22Rv1 (cell line): Measurements from ENCODE around the gene GIMAP2.

Source experiments
- H3K27ac ChIP-seq: fragments of 450-650 bp; 2 replicates; pipeline ENCODE4 v1.5.1; 2017
- ZFX ChIP-seq: fragments of 450-650 bp; IDR thresholded peaks from 2 replicates; pipeline ENCODE4 v1.6.1; 2017; ENCODE audit warnings: antibody characterized with exemption, borderline replicate concordance
- TF ChIP-seq, protein P1 (sequence below): fragments of 450-650 bp; IDR thresholded peaks from 2 replicates; pipeline ENCODE4 v1.5.1; 2017; ENCODE audit warnings: mild to moderate bottlenecking

The GIMAP2 gene

DNA sequence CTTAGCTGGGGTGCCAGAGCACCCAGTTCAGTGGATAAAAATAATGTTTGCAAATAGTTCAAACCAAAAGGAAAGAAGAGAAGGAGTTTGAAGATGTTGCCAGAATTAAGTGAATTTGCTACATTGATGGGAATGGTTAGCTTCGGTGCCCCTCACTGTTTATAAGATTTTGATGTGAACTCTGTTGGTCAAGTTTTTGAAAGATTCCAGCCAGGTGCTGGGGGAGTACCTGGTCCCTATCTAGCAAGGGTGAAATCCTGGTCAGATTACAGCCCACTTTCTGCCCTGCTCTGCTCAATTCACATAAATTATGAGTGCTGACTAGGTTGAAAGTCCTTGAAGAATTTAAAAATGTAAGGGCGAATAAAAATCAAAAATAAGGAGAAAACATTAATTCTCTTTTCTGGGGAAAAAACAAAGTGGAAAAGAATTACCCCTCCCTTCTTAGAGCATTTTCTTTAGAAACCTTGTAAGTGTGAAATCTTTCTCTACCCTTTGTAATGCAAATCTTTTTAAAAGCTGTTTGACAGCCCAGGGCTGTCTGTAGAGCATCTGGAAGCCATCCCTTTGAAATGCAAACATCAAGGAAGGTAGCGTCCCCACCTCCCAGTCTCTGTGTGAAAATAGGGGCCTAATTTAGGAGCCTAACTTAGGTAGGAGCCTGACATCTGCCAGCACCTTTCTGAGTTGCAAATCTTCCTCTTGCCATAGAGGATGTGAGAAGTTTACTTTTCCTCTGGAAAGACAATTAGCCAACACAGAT is 50.3 kb downstream of the GIMAP2 start:
- TF ChIP-seq ZFX = no peak
- TF ChIP-seq, protein P1, sequence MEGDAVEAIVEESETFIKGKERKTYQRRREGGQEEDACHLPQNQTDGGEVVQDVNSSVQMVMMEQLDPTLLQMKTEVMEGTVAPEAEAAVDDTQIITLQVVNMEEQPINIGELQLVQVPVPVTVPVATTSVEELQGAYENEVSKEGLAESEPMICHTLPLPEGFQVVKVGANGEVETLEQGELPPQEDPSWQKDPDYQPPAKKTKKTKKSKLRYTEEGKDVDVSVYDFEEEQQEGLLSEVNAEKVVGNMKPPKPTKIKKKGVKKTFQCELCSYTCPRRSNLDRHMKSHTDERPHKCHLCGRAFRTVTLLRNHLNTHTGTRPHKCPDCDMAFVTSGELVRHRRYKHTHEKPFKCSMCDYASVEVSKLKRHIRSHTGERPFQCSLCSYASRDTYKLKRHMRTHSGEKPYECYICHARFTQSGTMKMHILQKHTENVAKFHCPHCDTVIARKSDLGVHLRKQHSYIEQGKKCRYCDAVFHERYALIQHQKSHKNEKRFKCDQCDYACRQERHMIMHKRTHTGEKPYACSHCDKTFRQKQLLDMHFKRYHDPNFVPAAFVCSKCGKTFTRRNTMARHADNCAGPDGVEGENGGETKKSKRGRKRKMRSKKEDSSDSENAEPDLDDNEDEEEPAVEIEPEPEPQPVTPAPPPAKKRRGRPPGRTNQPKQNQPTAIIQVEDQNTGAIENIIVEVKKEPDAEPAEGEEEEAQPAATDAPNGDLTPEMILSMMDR = no peak

DNA sequence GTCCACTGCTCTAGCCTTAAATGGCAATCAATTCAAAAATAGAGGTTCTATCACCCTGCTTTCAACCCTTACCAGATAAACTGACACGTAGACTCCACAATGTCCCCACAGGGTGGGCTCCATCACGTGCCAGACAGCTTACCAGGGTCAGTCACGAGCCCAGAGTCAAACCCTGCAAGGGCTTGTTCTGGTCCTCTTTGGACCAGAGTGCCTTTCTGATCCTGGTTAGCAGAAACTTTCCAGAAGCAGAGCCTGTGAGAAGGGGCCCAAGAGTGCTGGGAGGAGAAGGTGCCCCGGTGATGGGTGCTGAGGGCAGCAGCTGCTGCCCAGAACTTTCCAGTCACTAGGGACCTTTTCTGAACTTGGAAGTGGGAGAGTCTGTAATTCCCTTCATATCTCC is 51.4 kb downstream of the GIMAP2 start:
- no peak for TF ChIP-seq ZFX
- TF ChIP-seq, protein P1 = no peak

More for the DNA sequence above, 50.3 kb downstream of the GIMAP2 start:
- no peak overlapping the region for H3K27ac ChIP-seq

GRCh38 chr7:150737265-150738055 is 52.0 kb downstream of the GIMAP2 start, which contains the start of gene GIMAP5:
Gene GIMAP5 (plus strand): TSS chr7:150737418. CDS start chr7:150740885, 3,467 bp downstream.
- TF ChIP-seq, protein P1 = no peak
- no peak for TF ChIP-seq ZFX
- no peak within 1 kb of the TSS for H3K27ac ChIP-seq

More for the DNA sequence above, 51.4 kb downstream of the GIMAP2 start:
- H3K27ac ChIP-seq = no peak overlapping the region

GRCh38 chr7:150738092-150738491 is 52.6 kb downstream of the GIMAP2 start:
- no peak overlapping the region for H3K27ac ChIP-seq
- TF ChIP-seq, protein P1 = no peak
- TF ChIP-seq ZFX = no peak

DNA sequence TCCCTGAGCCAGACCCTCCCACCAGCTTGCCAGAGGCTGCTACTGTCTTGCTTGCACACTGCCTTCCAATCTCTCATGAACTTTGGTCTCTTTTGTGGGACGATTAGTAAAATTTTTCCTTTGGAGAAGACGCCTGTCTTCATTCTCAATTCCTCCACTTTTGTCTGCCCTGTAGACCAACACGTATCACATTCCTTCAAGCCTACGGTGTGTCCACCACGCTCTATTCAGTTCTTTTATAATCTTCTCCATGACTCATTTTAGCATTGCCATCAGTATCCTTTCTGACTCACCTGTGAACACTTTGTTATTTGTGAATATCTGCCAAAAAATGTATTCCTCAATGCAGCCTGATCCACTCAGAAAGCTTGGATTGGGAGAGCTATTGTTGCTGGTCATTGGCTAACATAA is 53.1 kb downstream of the GIMAP2 start:
- TF ChIP-seq ZFX = no peak
- TF ChIP-seq, protein P1 = no peak
- H3K27ac ChIP-seq = no peak overlapping the region

DNA sequence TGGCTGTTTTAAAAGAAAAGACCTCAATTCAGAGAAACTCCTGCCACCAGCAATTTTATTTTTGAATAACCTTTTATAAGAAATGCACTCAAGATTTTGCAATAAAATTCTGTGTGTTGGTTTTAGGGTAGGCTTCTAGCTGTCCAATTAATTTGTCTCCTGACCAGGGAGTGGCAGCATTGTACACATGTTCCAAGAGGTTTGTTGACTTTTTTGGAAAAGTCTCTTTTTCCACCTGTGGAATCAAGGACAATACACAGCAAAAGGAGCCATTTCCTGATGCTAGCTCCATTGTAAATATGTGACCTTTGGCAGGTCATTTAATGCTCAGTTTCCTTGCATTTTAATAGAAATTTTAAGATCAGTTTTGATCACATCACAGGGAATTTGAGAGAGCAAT is 53.5 kb downstream of the GIMAP2 start:
- H3K27ac ChIP-seq = no peak overlapping the region
- TF ChIP-seq ZFX = no peak
- TF ChIP-seq, protein P1 = peak; percentile 36

DNA sequence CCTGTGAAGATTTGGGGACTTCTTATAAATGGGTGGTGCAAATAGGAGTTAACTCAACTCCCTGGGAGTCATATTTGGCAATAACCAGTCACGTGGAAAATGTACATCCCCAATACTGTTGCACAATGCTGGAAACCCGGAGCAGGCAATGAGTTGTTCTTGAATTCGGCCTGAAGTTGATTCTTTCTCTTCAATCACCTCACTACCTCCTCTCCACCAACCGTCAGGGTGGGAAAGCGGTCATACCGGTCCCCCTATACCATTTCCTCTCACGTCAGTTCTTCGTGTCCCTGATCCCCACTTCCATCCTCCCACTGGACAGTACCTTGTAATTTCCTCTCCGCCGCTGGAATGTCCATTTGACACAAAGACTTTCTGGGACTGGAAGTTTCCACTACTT is 54.5 kb downstream of the GIMAP2 start:
- no peak overlapping the region for H3K27ac ChIP-seq
- no peak for TF ChIP-seq ZFX
- TF ChIP-seq, protein P1 = no peak
